OCI-LY7 (cell line): ENCODE measurements around the gene NCF1. TPM values are rescaled to one million over a fixed set of nuclear protein-coding genes. Genes with fewer than 3 reads are reported as not detected.
A peak's percentile ranks its signal among the peaks of the same experiment; 100 is the strongest.
"Not testable (repeated sequence)": the region's sequence is repeated elsewhere in the genome, so short reads cannot be mapped to it uniquely, and the experiment has no call there.

Experiments used
- BruUV-seq: library from RNA; stranded (reverse); fragments of 400-500 nt; replicated peaks from 2 replicates; lab custom pipeline; 2021; lab: Mats Ljungman, UMichigan
- CTCF ChIA-PET: fragments of 300-600 bp; sonication (Branson Sonifier 250); formaldehyde crosslinking; loops from one replicate; lab custom pipeline; 2022; ENCODE audit warnings: antibody characterized with exemption; ENCODE audit not compliant: unreplicated experiment; lab: Charles Lee
- POLR2A ChIA-PET: fragments of 300-600 bp; sonication (Branson Sonifier 250); formaldehyde crosslinking; loops from one replicate; lab custom pipeline; 2022; ENCODE audit warnings: antibody characterized with exemption; lab: Charles Lee
- DNase-seq: peaks from one replicate; pipeline ENCODE4 v3.0.0-alpha.2; 2015; ENCODE audit warnings: low spot score
- H2AFZ ChIP-seq: fragments of 200-600 bp; sonication (generic), shearing (Covaris generic); 2 replicates; pipeline ENCODE4 v1.6.1; 2014; ENCODE audit warnings: mild to moderate bottlenecking, antibody characterized with exemption, low read length, moderate library complexity
- H3K27ac ChIP-seq: fragments of 200-600 bp; sonication (generic); 2 replicates; pipeline ENCODE4 v1.5.1; 2014; ENCODE audit warnings: mixed run types, low read depth, mild to moderate bottlenecking, moderate library complexity, low read length, inconsistent platforms; ENCODE audit not compliant: poor library complexity, severe bottlenecking
- H3K36me3 ChIP-seq: fragments of 200-600 bp; sonication (generic); 2 replicates; pipeline ENCODE4 v1.6.1; 2014; ENCODE audit warnings: mild to moderate bottlenecking, antibody characterized with exemption, low read length, moderate library complexity, mixed read lengths; ENCODE audit not compliant: insufficient read depth
- H3K4me1 ChIP-seq: fragments of 200-600 bp; sonication (generic); 2 replicates; pipeline ENCODE4 v1.5.1; 2014; ENCODE audit warnings: mild to moderate bottlenecking, low read length; ENCODE audit not compliant: insufficient read depth, poor library complexity, severe bottlenecking
- H3K4me2 ChIP-seq: fragments of 200-600 bp; sonication (generic); 2 replicates; pipeline ENCODE4 v1.6.1; 2014; ENCODE audit warnings: mild to moderate bottlenecking, low read length
- H3K4me3 ChIP-seq: fragments of 200-600 bp; sonication (generic); 2 replicates; pipeline ENCODE4 v1.5.1; 2014; ENCODE audit warnings: mild to moderate bottlenecking, low read depth, low read length; ENCODE audit not compliant: poor library complexity, severe bottlenecking
- H3K79me2 ChIP-seq: fragments of 200-600 bp; sonication (generic); 2 replicates; pipeline ENCODE4 v1.6.1; 2016; ENCODE audit warnings: low read depth, mild to moderate bottlenecking, low read length, moderate library complexity, mixed read lengths; ENCODE audit not compliant: insufficient read depth
- H3K9me2 ChIP-seq: fragments of 200-600 bp; sonication (generic); 2 replicates; pipeline ENCODE4 v1.6.1; 2016; ENCODE audit warnings: mild to moderate bottlenecking, low read length, mixed read lengths; ENCODE audit not compliant: insufficient read depth
- H3K9me3 ChIP-seq: fragments of 200-600 bp; sonication (generic); 2 replicates; pipeline ENCODE4 v1.6.1; 2014; ENCODE audit warnings: mild to moderate bottlenecking, mixed run types, low read length, mixed read lengths
- H4K20me1 ChIP-seq: fragments of 200-600 bp; sonication (generic); 2 replicates; pipeline ENCODE4 v1.6.1; 2014; ENCODE audit warnings: mild to moderate bottlenecking, antibody characterized with exemption, low read length, moderate library complexity, mixed read lengths; ENCODE audit not compliant: insufficient read depth
- intact Hi-C: fragments of 100-400 bp; cut with micrococcal nuclease; formaldehyde crosslinking; loops from one replicate; pipeline ENCODE4 v1.10.0; 2022; ENCODE audit not compliant: unreplicated experiment
- total RNA-seq, 2 experiments: library from RNA; depleted of rRNA in 1 of 2; stranded (reverse); fragments of >200 nt in 1 of 2; shearing (Covaris generic) in 1 of 2; gene quantifications; 2 replicates each; pipeline ENCODE4 v1.2.3, GENCODE V29; 2014 to 2022

The NCF1 gene
- total RNA-seq, 2 experiments from 2014 or later = 31.9 to 100 TPM

DNA sequence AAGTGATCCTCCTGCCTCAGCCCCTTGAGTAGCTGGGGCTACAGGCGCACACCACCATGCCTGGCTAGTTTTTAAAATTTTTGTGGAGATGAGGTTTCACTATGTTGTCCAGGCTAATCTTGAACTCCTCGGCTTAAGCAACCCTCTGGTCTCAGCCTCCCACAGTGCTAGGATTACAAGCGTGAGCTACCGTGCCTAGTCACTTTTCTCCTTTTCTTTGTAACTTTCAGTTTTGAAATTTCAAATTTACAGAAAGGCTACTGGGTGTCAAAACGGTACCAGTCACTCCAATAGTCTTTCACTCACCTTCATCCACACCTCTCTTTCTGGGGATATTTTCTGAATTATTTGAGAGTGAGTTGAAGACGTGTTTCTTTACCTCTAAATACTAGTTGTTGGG lies 1.3 kb downstream of the NCF1 start:
- POLR2A ChIA-PET, H3K9me3 ChIP-seq, H3K4me2 ChIP-seq, H3K4me3 ChIP-seq, H3K4me1 ChIP-seq, H3K9me2 ChIP-seq, H3K36me3 ChIP-seq, H4K20me1 ChIP-seq, DNase-seq, H3K27ac ChIP-seq, H3K79me2 ChIP-seq, H2AFZ ChIP-seq, intact Hi-C loops, BruUV-seq, CTCF ChIA-PET: not testable (repeated sequence)

DNA sequence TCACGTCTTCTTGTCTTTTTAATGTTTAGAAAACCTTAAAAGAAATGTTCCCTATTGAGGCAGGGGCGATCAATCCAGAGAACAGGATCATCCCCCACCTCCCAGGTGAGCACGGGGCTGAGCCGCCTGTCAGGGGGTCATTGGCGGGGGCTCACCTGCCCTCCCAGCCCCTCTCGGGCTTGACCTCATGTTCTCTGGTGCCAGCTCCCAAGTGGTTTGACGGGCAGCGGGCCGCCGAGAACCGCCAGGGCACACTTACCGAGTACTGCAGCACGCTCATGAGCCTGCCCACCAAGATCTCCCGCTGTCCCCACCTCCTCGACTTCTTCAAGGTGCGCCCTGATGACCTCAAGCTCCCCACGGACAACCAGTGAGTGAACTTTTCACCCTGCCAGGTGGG lies 5.2 kb downstream of the NCF1 start:
- intact Hi-C loops, CTCF ChIA-PET, H3K36me3 ChIP-seq, H3K79me2 ChIP-seq, H3K9me2 ChIP-seq, BruUV-seq, H3K4me1 ChIP-seq, POLR2A ChIA-PET, H2AFZ ChIP-seq, H4K20me1 ChIP-seq, H3K27ac ChIP-seq, H3K4me2 ChIP-seq, DNase-seq, H3K9me3 ChIP-seq, H3K4me3 ChIP-seq: not testable (repeated sequence)

DNA sequence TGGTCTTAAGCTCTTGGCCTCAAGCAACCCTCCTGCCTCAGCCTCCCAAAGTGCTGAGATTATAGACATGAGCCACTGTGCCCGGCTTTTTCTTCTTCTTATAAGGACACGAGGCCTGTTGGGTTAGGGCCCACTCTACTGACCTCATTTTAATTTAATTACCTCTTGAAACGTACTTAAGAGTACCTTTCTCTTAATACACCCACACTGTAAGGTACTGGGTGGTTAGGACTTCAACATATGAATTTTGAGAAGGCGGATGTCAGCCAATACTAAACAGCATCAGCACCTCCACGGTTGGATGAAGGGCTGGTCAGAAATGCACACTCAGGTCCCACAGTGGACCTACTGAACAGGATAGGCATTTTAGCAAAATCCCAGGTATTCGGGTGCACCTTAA lies 7.9 kb downstream of the NCF1 start:
- H2AFZ ChIP-seq, intact Hi-C loops, H3K4me3 ChIP-seq, H3K27ac ChIP-seq, H3K9me2 ChIP-seq, DNase-seq, BruUV-seq, H3K79me2 ChIP-seq, H3K4me1 ChIP-seq, H3K4me2 ChIP-seq, H3K36me3 ChIP-seq, H4K20me1 ChIP-seq, CTCF ChIA-PET, POLR2A ChIA-PET, H3K9me3 ChIP-seq: not testable (repeated sequence)

DNA sequence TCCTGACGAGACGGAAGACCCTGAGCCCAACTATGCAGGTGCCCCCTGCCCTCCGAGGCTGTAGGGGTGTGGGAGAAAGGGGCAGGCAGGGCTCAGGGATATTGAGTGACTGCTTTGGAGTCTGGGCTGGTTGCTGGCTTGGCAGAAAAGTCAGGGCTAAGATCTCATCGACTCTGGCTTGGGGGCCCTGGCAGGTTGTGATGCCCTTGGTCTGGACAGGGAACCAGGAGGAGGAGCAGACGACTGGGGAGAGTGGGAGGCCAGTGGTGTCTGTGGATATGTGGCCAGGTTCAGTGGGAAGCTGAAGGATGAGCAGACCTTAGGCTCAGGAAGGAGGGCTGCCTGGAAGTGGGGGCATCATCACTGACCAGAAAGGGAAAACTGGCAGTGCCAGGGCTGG lies 9.8 kb downstream of the NCF1 start:
- intact Hi-C loops, H3K79me2 ChIP-seq, DNase-seq, H3K4me3 ChIP-seq, H3K9me3 ChIP-seq, H2AFZ ChIP-seq, H3K27ac ChIP-seq, H3K9me2 ChIP-seq, CTCF ChIA-PET, H3K4me2 ChIP-seq, H3K4me1 ChIP-seq, H3K36me3 ChIP-seq, BruUV-seq, POLR2A ChIA-PET, H4K20me1 ChIP-seq: not testable (repeated sequence)

DNA sequence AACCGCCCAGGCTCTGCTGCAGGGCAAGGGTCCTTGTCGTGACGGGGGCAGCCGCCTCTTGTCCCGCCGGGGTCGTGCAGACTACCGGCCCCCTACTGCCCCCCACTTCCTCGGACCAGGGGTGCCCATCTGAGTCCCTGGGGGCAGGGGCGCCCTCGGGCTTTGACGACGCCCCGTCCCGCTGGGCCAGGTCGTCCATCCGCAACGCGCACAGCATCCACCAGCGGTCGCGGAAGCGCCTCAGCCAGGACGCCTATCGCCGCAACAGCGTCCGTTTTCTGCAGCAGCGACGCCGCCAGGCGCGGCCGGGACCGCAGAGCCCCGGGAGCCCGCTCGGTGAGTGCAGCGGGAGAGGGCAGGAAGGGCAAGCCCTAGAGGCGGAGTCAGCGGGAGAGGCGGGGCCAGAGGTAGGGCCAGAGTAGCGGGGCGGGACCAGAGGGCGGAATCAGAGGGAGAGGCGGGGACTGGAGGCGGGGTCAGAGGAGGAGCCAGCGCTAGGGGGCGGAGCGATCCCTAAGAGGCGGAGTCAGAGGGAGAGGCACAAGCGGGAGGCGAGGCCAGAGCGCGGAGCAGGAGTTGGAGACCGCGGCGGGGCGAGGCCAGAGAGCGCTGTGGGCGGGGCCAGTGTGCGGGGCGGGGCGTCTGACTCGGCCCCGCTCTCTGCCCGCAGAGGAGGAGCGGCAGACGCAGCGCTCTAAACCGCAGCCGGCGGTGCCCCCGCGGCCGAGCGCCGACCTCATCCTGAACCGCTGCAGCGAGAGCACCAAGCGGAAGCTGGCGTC lies 14.7 kb downstream of the NCF1 start:
- H3K4me2 ChIP-seq, H3K9me2 ChIP-seq, H3K4me1 ChIP-seq, H3K79me2 ChIP-seq, intact Hi-C loops, CTCF ChIA-PET, H3K27ac ChIP-seq, H4K20me1 ChIP-seq, H2AFZ ChIP-seq, H3K4me3 ChIP-seq, POLR2A ChIA-PET, H3K36me3 ChIP-seq, BruUV-seq, H3K9me3 ChIP-seq: not testable (repeated sequence)
- DNase-seq = peak; percentile 83

DNA sequence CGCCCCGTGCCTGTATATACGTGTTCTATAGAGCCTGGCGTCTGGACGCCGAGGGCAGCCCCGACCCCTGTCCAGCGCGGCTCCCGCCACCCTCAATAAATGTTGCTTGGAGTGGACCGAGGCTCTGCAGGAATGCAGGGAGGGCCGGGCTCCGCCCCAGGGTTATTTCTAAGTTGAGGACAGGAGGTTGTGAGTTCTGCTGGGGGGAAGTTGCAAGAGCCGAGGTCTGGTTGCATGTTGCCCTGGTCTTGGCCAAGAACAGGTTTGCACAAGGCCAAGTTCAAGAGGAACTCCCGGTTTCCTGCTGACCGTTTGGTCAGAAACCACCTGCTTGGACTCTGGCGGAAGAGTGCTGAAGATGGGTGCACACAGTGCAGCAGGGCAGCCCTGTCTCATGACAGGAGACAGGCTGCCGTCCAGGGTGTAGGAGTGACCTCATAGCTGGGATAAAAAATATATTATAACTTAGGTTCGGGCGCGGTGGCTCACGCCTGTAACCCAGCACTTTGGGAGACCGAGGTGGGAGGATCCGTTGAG lies 15.5 kb downstream of the NCF1 start:
- POLR2A ChIA-PET, DNase-seq, H3K4me1 ChIP-seq, H3K9me3 ChIP-seq, H2AFZ ChIP-seq, intact Hi-C loops, H3K27ac ChIP-seq, CTCF ChIA-PET, H3K9me2 ChIP-seq, H3K4me2 ChIP-seq, BruUV-seq, H3K36me3 ChIP-seq, H3K4me3 ChIP-seq, H4K20me1 ChIP-seq, H3K79me2 ChIP-seq: not testable (repeated sequence)
